Stimulated activated CD4-positive, alpha-beta T cell treated with anti-CD3 and anti-CD28 coated beads, Interleukin-2, amount 100 ng/mL, for 24 hours (primary cell): ENCODE results near the gene CYP2A7.
A peak's percentile ranks its signal among the peaks of the same experiment; 100 is the strongest.
"Not testable (repeated sequence)": the region's sequence is repeated elsewhere in the genome, so short reads cannot be mapped to it uniquely, and the experiment has no call there.

Experiments used
- DNase-seq, 2 donors: peaks; one replicate each; pipeline ENCODE4 v3.0.0-alpha.2; 2020

CYP2A7 gene

GRCh38 chr19:40896843-40897789, 15.1 kb upstream of the CYP2A7 start:
- DNase-seq: not testable (repeated sequence)

GRCh38 chr19:40896418-40896796, 14.4 kb upstream of the CYP2A7 start:
- no peak for DNase-seq

DNA sequence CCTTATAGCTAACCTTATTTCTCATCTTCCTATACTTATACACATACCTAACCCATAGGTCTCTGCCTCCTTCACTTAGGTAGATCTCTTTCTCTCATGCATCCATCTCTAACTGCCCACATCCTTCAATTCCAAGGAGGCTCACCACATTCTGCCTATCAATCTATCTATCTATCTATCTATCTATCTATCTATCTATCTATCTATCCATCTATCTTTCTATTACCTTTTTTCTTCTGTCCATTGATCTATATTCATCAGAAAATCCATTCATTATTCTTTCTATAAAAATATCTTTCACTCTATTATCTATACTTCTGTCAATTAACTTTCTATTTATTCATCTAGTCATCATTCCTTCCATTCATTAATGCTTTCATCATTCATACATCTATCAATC, 11.1 kb upstream of the CYP2A7 start:
- DNase-seq: no peak

GRCh38 chr19:40889366-40889765, 7.3 kb upstream of the CYP2A7 start:
- no peak for DNase-seq

- no peak for DNase-seq
These were observed 6.2 kb upstream of the CYP2A7 start for GRCh38 chr19:40888191-40888590.

DNA sequence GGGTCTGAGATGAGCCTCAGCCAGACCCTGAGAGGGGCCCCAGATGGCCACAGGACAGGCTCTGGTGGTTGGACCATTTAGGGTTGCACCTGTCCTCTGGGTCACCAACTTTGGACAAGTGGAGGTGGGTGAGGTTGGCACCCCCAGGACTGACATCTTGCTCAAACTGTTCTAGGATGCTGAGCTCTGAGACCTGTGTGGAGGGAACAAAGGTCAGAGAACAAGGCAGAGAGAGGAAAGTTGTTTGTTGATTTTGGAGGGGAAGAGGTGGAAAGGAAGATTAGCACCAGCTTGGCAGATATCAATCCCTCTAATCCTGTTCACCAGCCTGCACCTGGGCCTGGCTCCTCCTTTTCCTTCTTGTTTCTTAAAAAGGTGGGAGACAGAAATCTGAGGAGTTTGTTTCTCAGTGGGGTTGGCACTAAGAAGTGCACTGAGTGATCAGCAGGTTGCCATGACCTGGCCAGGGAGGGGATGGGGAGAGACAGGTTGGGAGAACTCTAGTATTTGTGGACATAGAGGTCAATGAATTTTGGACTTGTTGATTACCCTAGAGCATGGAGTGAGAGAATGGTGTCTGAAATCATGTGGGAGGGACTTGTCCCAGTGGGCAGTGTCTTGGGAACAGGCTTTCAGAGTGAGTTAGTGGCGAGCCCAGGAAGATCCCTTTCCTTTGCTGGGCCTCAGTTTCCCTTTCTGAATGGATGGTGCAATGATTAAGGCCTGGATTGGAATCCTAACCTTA, 2.3 kb upstream of the CYP2A7 start:
- not testable (repeated sequence) for DNase-seq

- DNase-seq: not testable (repeated sequence)
These were observed 2.7 kb downstream of the CYP2A7 start for GRCh38 chr19:40879349-40879748.

DNA sequence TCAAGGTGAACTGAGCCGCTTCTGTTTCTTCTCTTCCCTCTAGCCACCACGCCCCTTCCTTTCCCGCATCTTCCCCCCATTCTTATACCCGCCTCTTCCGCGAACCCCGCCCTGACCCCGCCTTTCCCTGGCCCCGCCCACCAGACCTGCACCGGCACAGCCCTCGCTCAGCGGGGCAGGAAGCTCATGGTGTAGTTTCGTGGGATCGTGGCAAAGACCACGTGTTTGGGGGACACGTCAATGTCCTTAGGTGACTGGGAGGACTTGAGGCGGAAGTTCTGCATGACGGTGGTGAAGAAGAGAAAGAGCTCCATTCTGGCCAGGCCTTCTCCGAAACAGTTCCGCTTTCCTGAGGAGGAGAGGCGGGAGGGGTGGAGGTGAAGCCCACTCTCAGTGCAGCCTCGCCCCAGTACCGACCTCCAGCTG, 6.5 kb downstream of the CYP2A7 start:
- peak; percentile 93 for DNase-seq

DNA sequence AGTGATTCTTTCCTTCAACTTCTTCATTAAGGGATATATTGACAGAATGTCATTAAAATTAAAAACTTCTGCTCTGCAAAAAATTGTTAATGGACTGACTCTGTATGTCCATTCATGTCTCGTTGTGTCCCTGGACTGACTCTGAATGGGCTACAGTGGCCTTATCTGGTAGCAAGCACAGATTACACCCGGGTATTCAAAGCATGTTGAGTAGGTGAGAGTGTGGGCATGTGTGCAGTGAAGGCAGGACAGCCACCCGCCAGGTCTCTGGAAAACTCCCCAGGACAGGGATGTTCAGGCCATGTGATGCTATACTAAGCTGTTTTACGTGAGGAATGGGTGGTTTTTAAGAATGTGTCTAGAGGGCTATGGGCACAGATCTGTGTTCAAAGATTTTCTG, 7.2 kb downstream of the CYP2A7 start:
- DNase-seq: not testable (repeated sequence)

DNA sequence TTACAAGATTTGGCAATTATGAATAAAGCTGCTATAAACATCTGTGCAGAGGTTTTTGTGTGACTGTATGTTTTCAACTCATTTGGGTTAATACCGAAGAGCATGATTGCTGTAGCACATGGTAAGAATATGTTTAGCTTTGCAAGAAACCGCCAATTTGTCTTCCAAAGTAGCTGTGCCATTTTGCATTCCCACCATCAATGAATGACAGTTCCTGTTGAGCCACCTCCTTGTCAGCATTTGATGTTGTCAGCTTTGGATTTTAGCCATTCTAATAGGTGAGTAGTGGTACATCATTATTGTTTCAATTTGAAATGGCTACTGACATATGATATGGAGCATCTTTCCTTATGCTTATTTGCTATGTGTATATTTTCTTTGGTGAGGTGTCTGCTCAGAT, 8.2 kb downstream of the CYP2A7 start:
- not testable (repeated sequence) for DNase-seq

DNA sequence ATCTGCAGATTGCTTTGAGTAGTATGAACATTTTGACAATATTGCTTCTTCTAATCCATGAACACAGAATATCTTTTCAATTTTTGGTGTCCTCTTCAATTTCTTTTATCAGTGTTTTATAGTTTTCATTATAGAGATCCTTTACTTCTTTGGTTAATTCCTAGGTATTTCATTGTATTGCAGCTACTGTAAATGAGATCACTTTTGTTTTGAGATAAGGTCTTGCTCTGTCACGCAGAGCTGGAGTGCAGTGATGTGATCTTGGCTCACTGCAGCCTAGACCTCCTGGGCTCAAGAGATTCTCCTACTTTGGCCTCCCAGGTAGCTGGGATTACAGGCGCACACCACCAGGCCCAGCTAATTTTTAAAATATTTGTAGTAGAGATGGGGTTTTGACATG, 9.8 kb downstream of the CYP2A7 start:
- no peak for DNase-seq

DNA sequence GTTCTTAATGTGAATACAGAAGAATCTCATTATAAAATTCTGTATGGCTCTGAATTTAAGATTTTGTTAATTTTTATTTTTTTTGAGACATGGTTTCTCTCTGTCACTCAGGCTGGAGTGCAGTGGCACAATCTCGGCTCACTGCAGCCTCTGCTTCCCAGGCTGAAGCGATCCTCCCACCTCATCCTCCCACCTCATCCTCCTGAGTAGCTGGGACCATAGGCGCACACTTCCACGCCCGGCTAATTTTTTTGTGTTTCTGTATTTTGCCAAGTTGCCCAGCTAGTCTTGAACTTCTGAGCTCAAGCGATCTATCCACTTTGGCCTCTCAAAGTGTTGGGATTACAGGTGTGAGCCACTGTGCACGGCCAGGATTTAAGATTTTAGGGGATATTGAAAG, 14.3 kb downstream of the CYP2A7 start:
- DNase-seq: no peak

GRCh38 chr19:40864739-40865496, 17.1 kb downstream of the CYP2A7 start:
- DNase-seq: not testable (repeated sequence)

DNA sequence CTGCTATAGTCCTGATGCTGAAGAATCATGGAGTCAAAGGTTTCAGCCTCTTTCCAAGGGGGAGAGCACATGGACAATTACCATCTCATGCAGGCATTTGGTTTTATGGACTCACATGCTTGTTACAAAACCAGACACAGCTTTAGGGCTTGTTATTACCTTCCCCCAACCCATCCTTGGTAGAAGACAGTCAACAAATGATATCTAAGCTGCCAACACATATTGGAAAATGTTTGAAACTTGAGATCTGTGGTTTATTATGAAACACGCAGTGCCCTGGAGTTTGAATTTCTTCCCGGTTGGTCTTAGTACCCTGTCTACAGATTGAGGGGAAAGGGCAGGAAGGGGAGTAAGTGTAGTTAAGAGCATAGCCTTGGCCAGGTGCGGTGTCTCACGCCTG, 19.2 kb downstream of the CYP2A7 start:
- DNase-seq: no peak

DNA sequence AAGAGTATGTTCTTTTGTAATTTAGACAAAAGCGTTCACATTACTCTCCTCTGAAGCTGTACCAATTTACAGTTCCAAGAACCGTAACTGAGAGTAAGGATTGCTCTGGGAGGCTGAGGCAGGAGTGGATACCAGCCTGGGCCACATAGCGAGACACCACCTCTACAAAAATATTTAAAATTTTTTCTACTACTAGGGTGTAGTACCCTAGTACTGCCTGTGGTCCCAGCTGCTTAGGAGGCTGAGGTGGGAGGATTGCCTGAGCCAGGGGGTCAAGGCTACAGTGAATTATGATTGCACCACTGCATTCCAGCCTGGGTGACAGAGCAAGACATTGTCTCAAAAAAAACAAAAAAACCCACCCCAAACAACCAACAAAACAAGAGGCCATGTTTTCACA, 19.7 kb downstream of the CYP2A7 start:
- DNase-seq: no peak

- no peak for DNase-seq
These were observed 23.9 kb downstream of the CYP2A7 start for GRCh38 chr19:40858109-40858508.

DNA sequence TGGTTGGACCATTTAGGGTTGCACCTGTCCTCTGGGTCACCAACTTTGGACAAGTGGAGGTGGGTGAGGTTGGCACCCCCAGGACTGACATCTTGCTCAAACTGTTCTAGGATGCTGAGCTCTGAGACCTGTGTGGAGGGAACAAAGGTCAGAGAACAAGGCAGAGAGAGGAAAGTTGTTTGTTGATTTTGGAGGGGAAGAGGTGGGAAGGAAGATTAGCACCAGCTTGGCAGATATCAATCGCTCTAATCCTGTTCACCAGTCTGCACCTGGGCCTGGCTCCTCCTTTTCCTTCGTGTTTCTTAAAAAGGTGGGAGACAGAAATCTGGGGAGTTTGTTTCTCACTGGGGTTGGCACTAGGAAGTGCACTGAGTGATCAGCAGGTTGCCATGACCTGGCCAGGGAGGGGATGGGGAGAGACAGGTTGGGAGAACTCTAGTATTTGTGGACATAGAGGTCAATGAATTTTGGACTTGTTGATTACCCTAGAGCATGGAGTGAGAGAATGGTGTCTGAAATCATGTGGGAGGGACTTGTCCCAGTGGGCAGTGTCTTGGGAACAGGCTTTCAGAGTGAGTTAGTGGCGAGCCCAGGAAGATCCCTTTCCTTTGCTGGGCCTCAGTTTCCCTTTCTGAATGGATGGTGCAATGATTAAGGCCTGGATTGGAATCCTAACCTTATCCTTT, 29.4 kb downstream of the CYP2A7 start:
- not testable (repeated sequence) for DNase-seq

DNA sequence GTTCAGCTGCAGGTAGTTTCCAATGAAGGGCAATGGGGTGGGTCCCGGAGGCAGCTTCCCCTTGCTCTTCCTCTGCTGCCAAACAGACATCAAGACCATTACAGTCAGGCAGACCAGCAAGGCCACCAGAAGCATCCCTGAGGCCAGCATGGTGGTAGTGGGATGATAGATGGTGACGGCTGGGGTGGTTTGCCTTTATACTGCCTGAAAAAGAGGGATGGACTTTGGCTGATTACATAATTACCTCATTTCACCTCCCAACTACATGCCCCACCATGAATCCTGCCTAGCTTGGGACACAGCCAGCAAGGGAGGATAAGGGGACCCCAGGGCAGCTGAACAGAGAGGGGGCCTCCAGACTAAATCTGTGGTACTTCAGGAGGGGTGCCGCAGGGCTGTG, 31.8 kb downstream of the CYP2A7 start, which contains the start of gene CYP2A6:
Gene CYP2A6, minus strand, starts transcription at position 171 of the 400 bp plus-strand sequence. Its CDS starts 21 bp downstream, at position 150.
- DNase-seq: not testable (repeated sequence)

DNA sequence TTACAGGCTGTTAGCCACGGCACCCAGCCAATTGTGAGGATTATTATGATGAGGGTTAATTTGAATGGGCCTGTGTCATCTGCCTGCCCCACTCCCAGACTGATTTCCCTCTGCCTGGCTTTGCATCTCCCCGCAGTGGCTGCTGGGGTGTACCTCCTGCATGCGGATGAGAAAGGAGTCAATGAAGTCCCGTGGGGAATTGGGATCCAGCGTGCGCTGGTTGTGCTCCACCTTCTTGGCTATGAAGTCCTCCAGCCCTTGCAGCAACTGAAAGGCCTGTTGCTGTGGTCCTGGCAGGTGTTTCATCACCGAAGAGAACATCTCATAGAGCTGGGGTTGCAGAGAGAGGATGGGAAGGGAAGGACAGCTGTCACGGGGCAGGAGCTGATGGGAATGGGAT, 35.3 kb downstream of the CYP2A7 start:
- DNase-seq: not testable (repeated sequence)

DNA sequence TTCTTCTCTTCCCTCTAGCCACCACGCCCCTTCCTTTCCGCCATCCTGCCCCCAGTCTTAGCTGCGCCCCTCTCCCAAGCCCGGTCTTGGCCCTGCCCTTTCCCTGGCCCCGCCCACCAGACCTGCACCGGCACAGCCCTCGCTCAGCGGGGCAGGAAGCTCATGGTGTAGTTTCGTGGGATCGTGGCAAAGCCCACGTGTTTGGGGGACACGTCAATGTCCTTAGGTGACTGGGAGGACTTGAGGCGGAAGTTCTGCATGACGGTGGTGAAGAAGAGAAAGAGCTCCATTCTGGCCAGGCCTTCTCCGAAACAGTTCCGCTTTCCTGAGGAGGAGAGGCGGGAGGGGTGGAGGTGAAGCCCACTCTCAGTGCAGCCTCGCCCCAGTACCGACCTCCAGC, 38.4 kb downstream of the CYP2A7 start:
- DNase-seq: peak; percentile 60 to 77

DNA sequence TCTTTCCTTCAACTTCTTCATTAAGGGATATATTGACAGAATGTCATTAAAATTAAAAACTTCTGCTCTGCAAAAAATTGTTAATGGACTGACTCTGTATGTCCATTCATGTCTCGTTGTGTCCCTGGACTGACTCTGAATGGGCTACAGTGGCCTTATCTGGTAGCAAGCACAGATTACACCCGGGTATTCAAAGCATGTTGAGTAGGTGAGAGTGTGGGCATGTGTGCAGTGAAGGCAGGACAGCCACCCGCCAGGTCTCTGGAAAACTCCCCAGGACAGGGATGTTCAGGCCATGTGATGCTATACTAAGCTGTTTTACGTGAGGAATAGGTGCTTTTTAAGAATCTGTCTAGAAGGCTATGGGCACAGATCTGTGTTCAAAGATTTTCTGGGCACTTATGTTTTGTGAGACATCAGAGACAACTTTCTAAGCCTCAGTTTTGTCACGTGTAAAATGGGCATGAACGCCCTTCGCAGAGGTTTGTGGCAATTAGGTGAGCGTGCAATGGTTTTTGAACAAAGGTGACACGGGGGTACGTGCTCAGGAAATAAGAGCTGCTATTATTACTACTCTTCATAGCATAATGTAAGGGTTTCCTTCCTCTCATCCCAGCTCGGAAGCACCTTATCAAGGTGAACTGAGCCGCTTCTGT, 38.9 kb downstream of the CYP2A7 start:
- DNase-seq: not testable (repeated sequence)

DNA sequence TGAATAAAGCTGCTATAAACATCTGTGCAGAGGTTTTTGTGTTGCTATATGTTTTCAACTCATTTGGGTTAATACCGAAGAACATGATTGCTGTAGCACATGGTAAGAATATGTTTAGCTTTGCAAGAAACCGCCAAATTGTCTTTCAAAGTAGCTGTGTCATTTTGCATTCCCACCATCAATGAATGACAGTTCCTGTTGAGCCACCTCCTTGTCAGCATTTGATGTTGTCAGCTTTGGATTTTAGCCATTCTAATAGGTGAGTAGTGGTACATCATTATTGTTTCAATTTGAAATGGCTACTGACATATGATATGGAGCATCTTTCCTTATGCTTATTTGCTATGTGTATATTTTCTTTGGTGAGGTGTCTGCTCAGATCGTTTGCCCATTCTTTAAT, 40.0 kb downstream of the CYP2A7 start:
- not testable (repeated sequence) for DNase-seq
